GM19467 (cell line): ENCODE measurements around the gene CLEC18C.
"Not testable (repeated sequence)": the region's sequence is repeated elsewhere in the genome, so short reads cannot be mapped to it uniquely, and the experiment has no call there.

Experiments
- ATAC-seq: cut with Tn5 transposase; IDR thresholded peaks from one replicate; pipeline ENCODE4 v1.9.1; 2021; ENCODE audit warnings: mild to moderate bottlenecking, moderate library complexity; ENCODE audit not compliant: unreplicated experiment

CLEC18C gene

GRCh38 chr16:70158261-70158939, 15.2 kb upstream of the CLEC18C start:
- ATAC-seq: no peak

GRCh38 chr16:70159355-70160348, 13.9 kb upstream of the CLEC18C start:
- no peak for ATAC-seq

GRCh38 chr16:70160388-70160787, 13.2 kb upstream of the CLEC18C start:
- no peak for ATAC-seq

GRCh38 chr16:70160821-70161220, 12.8 kb upstream of the CLEC18C start:
- no peak for ATAC-seq

- ATAC-seq: no peak
Observed at GRCh38 chr16:70161350-70161749, 12.2 kb upstream of the CLEC18C start.

GRCh38 chr16:70162041-70162451, 11.5 kb upstream of the CLEC18C start:
- no peak for ATAC-seq

- ATAC-seq: no peak
Observed at GRCh38 chr16:70163596-70163995, 10.0 kb upstream of the CLEC18C start.

- not testable (repeated sequence) for ATAC-seq
Observed at GRCh38 chr16:70166688-70167087, 6.9 kb upstream of the CLEC18C start.

- not testable (repeated sequence) for ATAC-seq
Observed at GRCh38 chr16:70173916-70174315, 329 bp downstream of the CLEC18C start.

- not testable (repeated sequence) for ATAC-seq
Observed at GRCh38 chr16:70174387-70174932, 873 bp downstream of the CLEC18C start.

GRCh38 chr16:70187858-70188607, 14.4 kb downstream of the CLEC18C start:
- ATAC-seq: not testable (repeated sequence)

GRCh38 chr16:70188608-70188915, 15.0 kb downstream of the CLEC18C start:
- ATAC-seq: not testable (repeated sequence)

GRCh38 chr16:70190574-70190973, 17.0 kb downstream of the CLEC18C start:
- not testable (repeated sequence) for ATAC-seq

- ATAC-seq: not testable (repeated sequence)
Observed at GRCh38 chr16:70196683-70197300, 23.2 kb downstream of the CLEC18C start.

GRCh38 chr16:70197611-70198010, 24.0 kb downstream of the CLEC18C start:
- ATAC-seq: not testable (repeated sequence)

- ATAC-seq: not testable (repeated sequence)
Observed at GRCh38 chr16:70198230-70198629, 24.6 kb downstream of the CLEC18C start.

- not testable (repeated sequence) for ATAC-seq
Observed at GRCh38 chr16:70198666-70199065, 25.1 kb downstream of the CLEC18C start.

GRCh38 chr16:70199170-70199569, 25.6 kb downstream of the CLEC18C start:
- ATAC-seq: not testable (repeated sequence)

GRCh38 chr16:70200063-70200462, 26.5 kb downstream of the CLEC18C start:
- not testable (repeated sequence) for ATAC-seq

GRCh38 chr16:70203508-70203907, 29.9 kb downstream of the CLEC18C start:
- not testable (repeated sequence) for ATAC-seq
